CD4-positive, alpha-beta T cell (primary cell): ENCODE measurements around the gene PRR29. TPM values are rescaled to one million over a fixed set of nuclear protein-coding genes. Genes with fewer than 3 reads are reported as not detected.
A peak's percentile ranks its signal among the peaks of the same experiment; 100 is the strongest.

Source experiments
- ATAC-seq: fragments of 200-7000 bp; cut with Tn5 transposase; one replicate; pipeline ENCODE4 v1.10.0; 2022; ENCODE audit warnings: mild to moderate bottlenecking; ENCODE audit not compliant: poor library complexity
- CTCF ChIA-PET: fragments of 350-600 bp; sonication (Branson Sonifier 250); formaldehyde crosslinking; loops from one replicate; lab custom pipeline; 2021; ENCODE audit warnings: antibody characterized with exemption, inconsistent platforms; lab: Charles Lee
- POLR2A ChIA-PET: fragments of 350-600 bp; sonication (Branson Sonifier 250); formaldehyde crosslinking; loops from one replicate; lab custom pipeline; 2021; ENCODE audit warnings: antibody characterized with exemption, inconsistent platforms; lab: Charles Lee
- DNase-seq, 14 experiments: peaks; one replicate each; pipeline ENCODE4 v3.0.0-alpha.2; 2013 to 2020; ENCODE audit warnings: mixed read lengths in 2 of 14
- H3K27ac ChIP-seq, 2 donors: one replicate each; pipeline versions ENCODE4 v1.5.1 to v1.7.0; 2013; ENCODE audit warnings: low read length in 2 of 2, low read depth in 1 of 2, mild to moderate bottlenecking in 1 of 2
- H3K27me3 ChIP-seq, 2 experiments: 1 replicate in 1 of 2; 2 replicates in 1 of 2; pipeline versions ENCODE4 v1.6.1 to v1.7.0; 2013; ENCODE audit warnings: low read length in 2 of 2, control low read depth in 1 of 2, mild to moderate bottlenecking in 1 of 2, moderate library complexity in 1 of 2; ENCODE audit not compliant: insufficient read depth in 2 of 2, control insufficient read depth in 1 of 2
- H3K36me3 ChIP-seq: one replicate; pipeline ENCODE4 v1.6.1; 2013; ENCODE audit warnings: low read length, control low read depth; ENCODE audit not compliant: insufficient read depth
- H3K4me1 ChIP-seq: one replicate; pipeline ENCODE4 v1.6.1; 2013; ENCODE audit warnings: low read length, control low read depth; ENCODE audit not compliant: insufficient read depth
- H3K4me3 ChIP-seq: one replicate; pipeline ENCODE4 v1.5.1; 2013; ENCODE audit warnings: mild to moderate bottlenecking, low read length, moderate library complexity
- H3K9me3 ChIP-seq, 2 experiments: 1 replicate in 1 of 2; 2 replicates in 1 of 2; pipeline versions ENCODE4 v1.6.1 to v1.7.0; 2013; ENCODE audit warnings: low read length in 2 of 2, mild to moderate bottlenecking in 2 of 2, control low read depth in 1 of 2, moderate library complexity in 1 of 2; ENCODE audit not compliant: control insufficient read depth in 1 of 2, insufficient read depth in 1 of 2
- H3K27ac Mint-ChIP-seq: one replicate; pipeline ENCODE4 v1.8.0; 2020; ENCODE audit warnings: mixed read lengths
- H3K27me3 Mint-ChIP-seq: one replicate; pipeline ENCODE4 v1.8.0; 2021; ENCODE audit warnings: mixed read lengths
- H3K36me3 Mint-ChIP-seq: one replicate; pipeline ENCODE4 v1.8.0; 2021; ENCODE audit warnings: low read depth, mixed read lengths
- H3K4me1 Mint-ChIP-seq: one replicate; pipeline ENCODE4 v1.8.0; 2021; ENCODE audit warnings: low read depth, mixed read lengths
- H3K4me3 Mint-ChIP-seq: one replicate; pipeline ENCODE4 v1.8.0; 2020; ENCODE audit warnings: mild to moderate bottlenecking, mixed read lengths
- H3K9me3 Mint-ChIP-seq: one replicate; pipeline ENCODE4 v1.8.0; 2020; ENCODE audit warnings: mixed read lengths
- CTCF ChIP-seq: fragments of 200-600 bp; IDR thresholded peaks from one replicate; pipeline ENCODE4 v1.8.0; 2022; ENCODE audit warnings: antibody characterized with exemption, mild to moderate bottlenecking
- intact Hi-C, 2 experiments: fragments of 100-400 bp; cut with DNase I in 1 of 2; cut with micrococcal nuclease in 1 of 2; formaldehyde crosslinking; loops; one replicate each; pipeline versions ENCODE4 v1.15.1 to v1.9.0; 2023 to 2025; cut with DNase I, micrococcal nuclease
- total RNA-seq, 174 experiments: library from RNA in 2 of 174; stranded (reverse) in 2 of 174; gene quantifications; one replicate each; pipeline ENCODE4 v1.2.3 and lab custom pipeline; 2021 to 2026

PRR29 gene
- total RNA-seq, 2 experiments from 2014 or later = 0.56 to 0.71 TPM

DNA sequence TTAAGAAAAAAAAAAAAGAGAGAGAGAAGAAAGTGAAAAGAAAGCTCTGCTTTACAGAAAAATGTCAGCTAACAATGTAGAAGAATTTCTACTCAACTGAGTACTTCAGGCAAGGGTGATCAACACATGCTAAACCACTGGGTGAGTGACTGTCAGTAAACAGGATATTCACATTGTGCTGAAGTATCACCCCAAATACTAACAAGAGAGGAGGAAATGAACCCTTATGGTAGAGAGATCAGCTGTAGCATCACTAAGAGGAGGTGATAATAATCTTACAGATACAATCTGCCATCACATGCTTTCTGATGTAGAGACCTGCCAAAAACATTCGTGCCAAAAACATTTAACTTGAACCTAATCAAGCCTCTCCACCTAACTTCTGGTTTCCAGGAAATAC lies 53.0 kb downstream of the PRR29 start:
- peak overlapping the region in 1 of 2 donors; percentile 78 for H3K27ac ChIP-seq
- peak; percentile 100 for ATAC-seq
- CTCF ChIA-PET = interaction anchor here (1.2 to 1.8 kb wide), 5 partner anchors 9 to 83 kb away, joined by 4 to 9 read pairs (median 4); partner anchors contain the start of gene ERN1
- peak in 5 of 14 experiments; percentile 16 to 88 (median 69) for DNase-seq
- H3K4me1 ChIP-seq = peaks cover 59% of the 10 kb centered on the region
- H3K27me3 ChIP-seq = no peaks in the 10 kb centered on the region
- Mint-ChIP-seq H3K36me3 (peaks cover 90% of the 10 kb centered on the region), H3K4me3 (peak overlapping the region; percentile 17), H3K27me3 (no peaks in the 10 kb centered on the region), H3K27ac (peak overlapping the region; percentile 85), H3K4me1 (peaks cover 57% of the 10 kb centered on the region), H3K9me3 (no peaks in the 10 kb centered on the region)
- intact Hi-C loops = loop anchor here in 1 of 2 experiments (2.0 kb wide), 1 partner anchor 26 kb away; no protein-coding TSS in a partner anchor
- POLR2A ChIA-PET = interaction anchor here (0.6 to 3.9 kb wide), 25 partner anchors 9 to 456 kb away, joined by 3 to 67 read pairs (median 5); partner anchors contain the start of genes CCDC47, CEP95, DDX42 and DDX5
- no peak for TF ChIP-seq CTCF
- no peak overlapping the region for H3K4me3 ChIP-seq
- no peaks in the 10 kb centered on the region for H3K9me3 ChIP-seq
- H3K36me3 ChIP-seq = peaks cover 93% of the 10 kb centered on the region

- H3K27me3 Mint-ChIP-seq = no peaks in the 10 kb centered on the region
- TF ChIP-seq CTCF = no peak
- H3K36me3 ChIP-seq = peaks cover 88% of the 10 kb centered on the region
Measured at GRCh38 chr17:64053101-64053500, 55.0 kb downstream of the PRR29 start.

More at GRCh38 chr17:64053101-64053500, 55.0 kb downstream of the PRR29 start:
- Mint-ChIP-seq H3K36me3 (peaks cover 90% of the 10 kb centered on the region), H3K4me3 (no peak overlapping the region), H3K9me3 (no peaks in the 10 kb centered on the region), H3K4me1 (peaks cover 64% of the 10 kb centered on the region), H3K27ac (peak overlapping the region; percentile 85)
- Histone ChIP-seq H3K27me3 (no peaks in the 10 kb centered on the region), H3K4me3 (no peak overlapping the region), H3K4me1 (peaks cover 76% of the 10 kb centered on the region), H3K27ac (no peak overlapping the region), H3K9me3 (no peaks in the 10 kb centered on the region)
- ChIA-PET CTCF (interaction anchor here (1.4 kb wide), 1 partner anchor 24 kb away, joined by 5 read pairs; no protein-coding TSS in a partner anchor), POLR2A (interaction anchor here (0.7 to 3.9 kb wide), 6 partner anchors 14 to 78 kb away, joined by 3 to 67 read pairs (median 3); partner anchors contain the start of genes ERN1 and ICAM2)
- intact Hi-C loops = no loop called here
- no peak for ATAC-seq
- no peak for DNase-seq

Other genes starting within 250 kb of the PRR29 start
- gene CCDC47, start 224.8 kb upstream of the PRR29 start, total RNA-seq = 10 to 100 TPM; 31.0 to 31.3 TPM
- gene DDX42, start 224.2 kb upstream of the PRR29 start, total RNA-seq = 100 to 1,000 TPM; 112 to 117 TPM
- 10 to 100 TPM; 83.1 to 84.6 TPM for gene PSMC5, start 170.9 kb upstream of the PRR29 start, total RNA-seq
- 10 to 100 TPM; 47.6 to 51.1 TPM for gene FTSJ3, start 170.7 kb upstream of the PRR29 start, total RNA-seq
- 100 to 1,000 TPM; 102 to 111 TPM for gene SMARCD2, start 155.7 kb upstream of the PRR29 start, total RNA-seq
- gene CSH2, start 124.7 kb upstream of the PRR29 start, total RNA-seq = not detected
- gene GH2, start 116.4 kb upstream of the PRR29 start, total RNA-seq = not detected
- gene CSH1, start 101.8 kb upstream of the PRR29 start, total RNA-seq = not detected
- gene CSHL1, start 87.1 kb upstream of the PRR29 start, total RNA-seq = not detected
- gene GH1, start 79.5 kb upstream of the PRR29 start, total RNA-seq = not detected
- gene CD79B, start 66.0 kb upstream of the PRR29 start, total RNA-seq = 1 to 10 TPM; 5.3 to 5.5 TPM
- under 1 TPM in 1 of 2 experiments, not detected in 1; 0.03 TPM for gene SCN4A, start 25.4 kb upstream of the PRR29 start, total RNA-seq
- gene ICAM2, start 22.3 kb downstream of the PRR29 start, total RNA-seq = 10 to 100 TPM; 50.6 to 54.7 TPM
- gene ERN1, start 131.8 kb downstream of the PRR29 start, total RNA-seq = 10 to 100 TPM; 62.7 to 67.8 TPM